Measurements from ENCODE around the gene EGLN1.
A peak's percentile ranks its signal among the peaks of the same experiment; 100 is the strongest.
"Not testable (repeated sequence)": the region's sequence is repeated elsewhere in the genome, so short reads cannot be mapped to it uniquely, and the experiment has no call there.

Gene EGLN1

GRCh38 chr1:231357187-231357772 is 64.8 kb downstream of the EGLN1 start:
- DNase-seq: no peak

GRCh38 chr1:231355171-231355570 is 66.9 kb downstream of the EGLN1 start:
- no peak for DNase-seq

GRCh38 chr1:231354330-231355020 is 67.6 kb downstream of the EGLN1 start:
- no peak for DNase-seq

- no peak for DNase-seq
These were observed 69.0 kb downstream of the EGLN1 start for GRCh38 chr1:231353086-231353485.

GRCh38 chr1:231351816-231352215 is 70.3 kb downstream of the EGLN1 start:
- no peak for DNase-seq

GRCh38 chr1:231348856-231349255 is 73.2 kb downstream of the EGLN1 start:
- DNase-seq: not testable (repeated sequence)

GRCh38 chr1:231348442-231348841 is 73.6 kb downstream of the EGLN1 start:
- DNase-seq: no peak

- DNase-seq: no peak
These were observed 74.1 kb downstream of the EGLN1 start for GRCh38 chr1:231347961-231348360.

GRCh38 chr1:231340328-231341013 is 81.6 kb downstream of the EGLN1 start:
- no peak for DNase-seq

GRCh38 chr1:231338270-231339128 is 83.6 kb downstream of the EGLN1 start, which contains the start of gene SPRTN:
SPRTN (plus strand) TSS chr1:231338293; CDS start chr1:231338384, 91 bp downstream.
- no peak for DNase-seq

GRCh38 chr1:231337472-231338269 is 84.4 kb downstream of the EGLN1 start, which contains the start of gene EXOC8:
EXOC8 (minus strand) TSS chr1:231337852; CDS start chr1:231337745, 107 bp downstream.
- DNase-seq: peak; percentile 98

- DNase-seq: no peak
These were observed 85.0 kb downstream of the EGLN1 start for GRCh38 chr1:231337043-231337471.

- DNase-seq: no peak
These were observed 86.2 kb downstream of the EGLN1 start for GRCh38 chr1:231335663-231336602.

- DNase-seq: no peak
These were observed 87.1 kb downstream of the EGLN1 start for GRCh38 chr1:231334952-231335351.

GRCh38 chr1:231334079-231334666 is 87.9 kb downstream of the EGLN1 start:
- no peak for DNase-seq

- no peak for DNase-seq
These were observed 89.3 kb downstream of the EGLN1 start for GRCh38 chr1:231332761-231333160.

GRCh38 chr1:231329483-231329882 is 92.6 kb downstream of the EGLN1 start:
- DNase-seq: no peak

GRCh38 chr1:231327617-231328016 is 94.5 kb downstream of the EGLN1 start:
- no peak for DNase-seq

GRCh38 chr1:231326248-231326647 is 95.8 kb downstream of the EGLN1 start:
- no peak for DNase-seq

- DNase-seq: no peak
These were observed 97.4 kb downstream of the EGLN1 start for GRCh38 chr1:231324660-231325059.
